ENCODE results near the gene GUCY2D.
"Not testable (repeated sequence)": the region's sequence is repeated elsewhere in the genome, so short reads cannot be mapped to it uniquely, and the experiment has no call there.

Gene GUCY2D

DNA sequence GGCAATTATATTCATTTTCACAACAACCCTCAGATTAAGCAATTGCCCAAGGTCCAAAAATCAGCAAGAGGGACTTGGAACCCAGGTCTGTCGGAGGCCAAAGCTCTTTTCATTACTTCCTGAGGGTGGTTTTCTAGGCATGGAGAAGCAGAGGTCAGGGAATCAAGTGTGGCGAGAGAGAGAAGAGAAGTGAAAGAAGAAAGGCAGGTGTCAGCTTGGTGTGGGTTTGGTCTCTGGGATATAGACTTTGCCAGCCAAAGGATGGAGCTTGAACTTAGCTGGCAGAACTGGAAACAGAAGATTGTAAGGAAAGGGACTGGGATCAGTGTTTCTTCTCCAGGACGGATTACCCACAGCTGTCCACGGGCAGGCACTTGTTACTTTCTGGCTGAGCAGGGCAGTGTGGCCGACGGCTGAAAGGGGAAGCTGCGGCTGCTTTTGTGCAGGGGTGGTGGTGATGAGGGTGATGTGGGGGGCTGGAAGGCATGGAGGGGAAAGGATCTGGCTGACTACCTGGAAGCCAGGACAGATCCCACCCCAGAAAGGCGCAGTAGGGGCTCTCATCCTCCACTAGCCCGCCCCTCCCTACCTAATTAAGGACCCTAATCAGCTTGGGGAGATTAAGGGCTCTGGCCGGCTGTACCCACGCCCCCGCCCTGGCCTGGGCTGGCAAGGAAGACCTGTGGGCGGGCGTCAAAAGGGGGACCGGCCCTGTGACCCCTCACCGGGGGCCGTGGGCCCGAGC is at the start of gene GUCY2D:
Gene GUCY2D, plus strand, starts transcription at position 640 of the 745 bp plus-strand sequence. CDS start 433 bp downstream, outside the sequence.
- no peak for FAIRE-seq

DNA sequence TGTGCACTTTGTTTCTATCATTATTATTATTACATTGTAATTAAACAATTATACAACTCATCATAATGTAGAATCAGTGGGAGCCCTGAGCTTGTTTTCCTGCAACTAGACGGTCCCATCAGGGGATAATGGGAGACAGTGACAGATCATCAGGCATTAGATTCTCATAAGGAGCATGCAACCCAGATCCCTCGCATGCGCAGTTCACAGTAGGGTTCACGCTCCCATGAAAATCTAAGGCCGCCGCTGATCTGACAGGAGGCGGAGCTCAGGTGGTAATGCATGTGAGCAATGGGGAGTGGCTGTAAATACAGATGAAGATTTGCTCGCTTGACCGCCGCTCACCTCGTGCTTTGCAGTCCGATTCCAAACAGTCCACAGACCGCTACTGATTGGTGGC is 49.1 kb upstream of the GUCY2D start:
- FAIRE-seq: not testable (repeated sequence)

- FAIRE-seq: no peak
These were observed 46.8 kb upstream of the GUCY2D start for GRCh38 chr17:7955414-7956227.

DNA sequence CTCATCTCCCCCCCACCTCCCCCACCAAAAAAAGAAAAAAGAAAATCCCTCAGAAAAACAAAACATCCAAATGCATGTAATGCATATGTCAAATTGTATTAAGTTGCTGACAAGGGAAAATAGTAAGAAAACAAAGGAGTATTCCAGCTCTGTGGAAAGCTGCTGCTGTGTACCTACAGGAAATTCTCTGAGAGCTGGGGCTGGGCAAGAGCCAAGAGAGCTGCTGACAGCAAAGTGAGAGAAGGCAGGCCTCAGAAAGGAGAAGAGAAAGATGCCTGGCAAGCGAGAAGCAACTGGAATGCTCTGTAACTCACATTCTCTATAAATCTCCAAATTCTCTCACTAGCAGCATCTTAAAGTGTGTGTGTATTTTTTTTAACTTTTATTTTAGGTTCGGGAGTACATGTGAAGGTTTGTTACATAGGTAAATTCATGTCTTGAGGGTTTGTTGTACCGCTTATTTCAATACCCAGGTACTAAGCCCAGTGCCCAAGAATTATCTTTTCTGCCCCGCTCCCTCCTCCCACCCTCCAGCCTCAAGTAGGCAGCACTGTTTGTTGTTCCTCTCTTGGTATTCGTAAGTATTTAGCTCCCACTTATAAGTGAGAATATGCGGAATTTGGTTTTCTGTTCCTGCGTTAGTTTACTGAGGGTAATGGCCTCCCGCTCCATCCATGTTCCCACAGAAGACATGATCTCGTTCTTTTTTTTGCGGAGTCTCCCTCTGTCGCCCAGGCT is 46.0 kb upstream of the GUCY2D start:
- no peak for FAIRE-seq

- FAIRE-seq: no peak
These were observed 42.7 kb upstream of the GUCY2D start for GRCh38 chr17:7959503-7960253.

DNA sequence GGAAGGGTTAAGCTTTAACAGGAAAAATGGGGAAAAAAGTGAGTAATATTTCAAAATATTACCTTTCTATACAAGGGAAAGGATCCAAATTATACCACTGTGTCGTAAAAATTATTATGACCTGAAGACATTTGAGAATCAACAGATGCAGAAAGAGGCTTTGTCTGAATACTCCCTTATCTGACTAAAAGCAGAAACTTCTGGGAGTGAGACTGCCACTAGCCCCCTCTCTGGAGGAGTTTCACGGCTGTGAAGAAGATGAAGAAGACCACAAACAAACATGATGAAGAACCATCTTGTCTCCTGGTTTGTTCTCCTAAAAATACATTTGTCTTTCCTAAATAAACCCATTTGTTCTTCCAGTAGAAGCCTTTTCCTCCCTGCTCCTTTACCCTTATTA is 41.0 kb upstream of the GUCY2D start:
- no peak for FAIRE-seq

DNA sequence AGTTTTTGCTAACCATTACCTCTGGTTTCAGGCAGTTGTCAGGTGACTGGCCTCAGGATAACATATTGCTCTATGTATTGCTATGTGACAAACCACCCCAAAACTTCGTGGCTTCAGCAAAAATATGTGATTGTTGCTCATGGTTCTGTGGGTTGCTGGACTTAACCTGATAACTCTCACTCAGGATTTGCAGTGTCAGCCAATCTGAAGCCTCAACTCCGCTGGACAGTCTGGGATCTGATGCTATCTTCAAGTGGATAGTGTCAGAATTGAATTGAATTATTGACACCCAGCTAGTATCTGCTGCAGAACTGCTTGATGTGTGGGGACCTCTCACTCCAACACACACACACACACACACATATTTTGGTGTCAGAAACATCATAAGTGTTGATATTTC is 34.7 kb upstream of the GUCY2D start:
- FAIRE-seq: no peak

- FAIRE-seq: no peak
These were observed 33.0 kb upstream of the GUCY2D start for GRCh38 chr17:7969433-7969832.

DNA sequence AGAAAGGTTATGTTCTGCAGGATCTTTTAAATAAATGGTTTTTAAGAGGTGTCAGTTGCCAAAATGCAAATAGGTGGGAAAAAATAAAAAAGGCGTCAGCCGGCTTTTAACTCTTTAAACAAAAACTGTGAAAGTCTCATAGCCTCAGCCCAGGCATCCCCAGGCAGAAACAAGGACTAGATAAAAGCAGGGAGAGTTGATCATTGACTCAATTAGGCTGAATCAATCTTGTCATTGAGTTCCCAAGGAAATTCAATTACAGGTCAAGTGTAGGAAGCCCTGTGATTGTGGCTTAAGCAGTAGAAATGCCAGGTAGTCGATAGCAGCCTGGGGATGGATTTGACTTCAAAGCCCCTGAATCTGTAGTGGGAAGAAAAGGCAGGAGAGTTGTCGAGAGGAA is 30.8 kb upstream of the GUCY2D start:
- FAIRE-seq: no peak

DNA sequence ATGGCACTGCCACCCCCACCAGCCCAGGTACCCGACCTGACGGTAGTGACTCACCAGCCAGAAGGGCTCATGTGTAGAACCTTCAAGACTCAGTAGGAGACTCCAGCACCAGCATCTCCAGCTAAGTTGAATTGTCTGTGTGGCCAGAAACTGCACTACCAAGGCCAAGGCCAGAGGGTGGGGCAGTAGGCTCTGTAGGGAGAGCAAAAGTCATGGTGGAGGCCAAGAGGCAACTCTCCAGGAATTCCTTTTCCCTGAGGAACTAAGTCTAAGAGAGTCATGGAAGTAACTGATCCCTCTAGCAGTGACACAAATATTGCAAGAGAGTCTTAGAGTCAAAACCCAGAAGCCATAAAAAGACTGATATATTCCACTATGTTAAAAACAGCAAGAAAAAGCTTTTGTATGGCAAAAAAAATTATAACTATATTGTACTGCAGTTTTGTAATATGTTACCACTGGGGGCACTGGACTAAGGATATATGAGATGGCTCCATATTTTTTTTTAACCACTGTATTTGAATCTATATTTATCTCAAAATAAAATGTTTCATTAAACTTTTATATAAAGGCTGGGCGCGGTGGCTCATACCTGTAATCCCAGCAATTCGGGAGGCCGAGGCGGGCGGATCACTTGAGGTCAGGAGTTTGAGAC is 30.2 kb upstream of the GUCY2D start:
- FAIRE-seq: no peak

DNA sequence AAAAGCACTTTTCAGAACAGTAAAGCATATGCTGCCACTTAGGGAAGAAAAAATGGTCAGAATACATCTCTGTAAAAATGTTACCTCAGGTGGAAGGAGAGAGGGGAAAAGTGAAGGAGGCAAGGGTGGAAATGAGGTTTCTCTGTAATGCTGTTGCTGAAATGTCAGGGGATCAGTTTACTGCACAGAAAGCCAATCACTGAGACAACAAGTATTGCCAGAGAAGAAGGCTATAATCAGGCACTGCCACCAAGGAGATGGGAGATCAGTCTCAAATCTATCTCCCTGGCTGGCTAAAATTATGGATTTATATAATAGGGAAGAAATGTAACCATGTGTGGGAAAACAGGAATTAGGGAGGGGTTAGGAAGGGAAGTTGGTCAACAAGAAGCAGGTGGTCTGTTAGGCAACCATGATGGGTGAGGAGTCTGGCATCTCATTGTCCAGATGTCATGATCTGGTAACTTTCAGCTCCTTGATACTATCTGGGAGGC is 27.7 kb upstream of the GUCY2D start:
- FAIRE-seq: no peak

DNA sequence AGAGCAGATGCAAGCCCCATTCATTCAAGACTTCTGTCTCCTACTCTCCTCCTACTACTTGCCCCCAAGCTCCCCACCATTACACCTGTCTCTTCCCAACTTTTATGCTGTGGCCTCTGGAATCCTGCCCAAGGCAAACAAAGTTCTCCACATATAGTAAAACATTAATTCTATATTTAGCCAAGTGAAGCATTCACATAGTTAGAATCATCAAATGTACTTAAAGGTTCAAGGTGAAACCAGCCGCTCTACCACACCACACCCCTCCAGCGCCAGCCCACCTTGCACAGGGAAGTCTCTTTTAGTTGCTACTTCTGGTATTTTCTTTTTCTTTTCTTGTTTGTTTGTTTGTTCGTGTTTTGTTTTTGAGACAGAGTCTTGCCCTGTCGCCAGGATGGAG is 25.4 kb upstream of the GUCY2D start:
- no peak for FAIRE-seq

- FAIRE-seq: no peak
These were observed 24.6 kb upstream of the GUCY2D start for GRCh38 chr17:7977805-7978204.

- no peak for FAIRE-seq
These were observed 20.2 kb upstream of the GUCY2D start for GRCh38 chr17:7982173-7982572.

- no peak for FAIRE-seq
These were observed 19.7 kb upstream of the GUCY2D start for GRCh38 chr17:7982666-7983065.

DNA sequence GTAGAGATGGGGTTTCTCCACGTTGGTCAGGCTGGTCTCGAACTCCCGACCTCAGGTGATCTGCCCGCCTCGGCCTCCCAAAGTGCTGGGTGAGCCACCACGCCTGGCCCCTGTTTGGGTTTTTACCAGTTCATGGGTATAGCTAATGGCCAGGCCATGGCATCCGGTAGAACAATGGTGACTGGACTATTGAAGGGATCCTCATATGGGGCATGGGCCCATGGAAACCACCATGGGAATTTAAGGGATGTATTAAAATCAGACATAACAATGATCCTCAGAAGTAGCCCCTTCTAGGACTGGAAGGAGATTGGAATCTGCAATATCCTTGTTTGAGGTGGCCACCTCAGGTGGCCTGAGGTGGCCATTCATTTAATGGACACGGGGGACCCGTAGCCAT is 17.5 kb upstream of the GUCY2D start:
- no peak for FAIRE-seq

- FAIRE-seq: no peak
These were observed 15.1 kb upstream of the GUCY2D start for GRCh38 chr17:7987112-7987893.

DNA sequence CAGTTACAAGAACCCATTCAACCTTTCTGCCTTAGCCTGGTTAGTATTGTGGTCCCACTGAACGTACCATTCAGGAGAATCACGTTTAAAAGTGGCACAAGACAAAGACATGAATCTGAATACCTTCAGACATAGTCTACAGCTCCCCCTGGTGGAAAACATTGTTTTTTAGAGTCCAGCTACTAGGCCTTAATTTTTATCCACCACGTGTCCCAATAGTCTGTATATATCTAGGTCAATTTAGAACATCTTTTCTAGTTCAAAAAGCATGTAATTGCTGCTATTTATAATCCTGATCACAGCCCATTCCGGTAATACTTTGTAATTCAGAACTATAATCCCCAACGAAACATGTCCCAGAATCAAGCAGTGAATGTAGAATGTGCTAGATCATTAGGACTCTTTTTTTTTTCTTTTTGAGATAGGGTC is 13.7 kb upstream of the GUCY2D start:
- peak; percentile 95 for FAIRE-seq

DNA sequence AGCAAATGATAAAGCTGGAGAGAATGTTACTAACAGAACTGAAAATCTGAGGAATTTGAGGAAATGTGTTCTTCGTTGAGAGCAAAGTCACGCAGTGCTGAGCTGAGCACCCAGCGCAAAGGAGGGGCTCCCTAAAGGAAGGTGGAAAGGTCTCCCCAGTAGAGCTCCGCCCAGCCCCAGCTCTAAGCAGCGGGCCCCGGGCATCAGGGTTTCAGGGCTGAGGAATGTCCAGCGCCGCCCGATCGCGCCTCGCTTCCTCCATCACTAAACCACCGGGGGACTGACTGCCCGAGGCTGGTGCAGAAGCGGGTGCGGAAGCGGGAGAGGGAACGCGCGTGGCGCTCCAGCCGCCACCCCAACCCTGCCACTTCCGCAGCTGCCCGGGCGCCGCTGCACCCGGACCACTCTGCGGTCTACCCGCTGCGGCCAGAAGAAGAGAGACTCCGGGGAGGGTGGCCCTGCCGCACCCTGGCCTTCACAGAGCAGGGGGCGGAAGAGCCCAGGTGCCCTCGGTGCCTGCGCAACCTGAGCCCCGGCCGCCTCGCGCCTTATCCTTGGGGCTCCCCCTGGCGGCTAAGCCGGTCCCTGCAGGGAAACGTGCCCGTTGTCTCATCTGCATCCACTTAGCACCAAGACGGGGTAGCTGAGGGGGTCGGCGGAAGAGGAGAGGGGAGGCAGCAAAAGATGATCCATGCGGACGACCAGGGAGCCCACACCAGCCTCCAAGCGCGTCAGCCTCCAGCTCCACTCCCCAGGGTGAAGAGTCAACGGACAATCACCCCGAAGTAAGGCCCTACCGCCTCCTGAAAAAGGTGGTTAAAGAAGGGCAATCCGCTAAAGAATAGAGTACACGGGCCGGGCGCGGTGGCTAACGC is 12.4 kb upstream of the GUCY2D start:
- FAIRE-seq: no peak

DNA sequence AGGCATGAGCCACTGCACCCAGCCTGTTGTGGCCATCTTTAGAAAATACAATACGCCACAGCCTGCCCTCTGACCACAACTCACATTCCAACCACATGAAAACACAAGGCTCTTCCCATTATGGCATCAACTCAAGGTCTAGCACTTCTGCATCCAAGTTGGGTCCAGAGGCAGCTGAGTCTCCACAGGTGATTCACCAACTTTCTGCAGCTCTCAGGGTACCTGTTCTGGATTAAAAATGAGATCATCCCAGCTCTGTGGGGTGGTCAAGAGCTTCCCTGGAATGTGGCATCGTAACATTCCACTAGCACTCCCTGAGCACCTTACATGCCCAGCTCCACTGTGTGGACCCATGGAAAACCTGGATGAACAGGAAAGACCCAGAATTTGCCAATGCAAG is 9.9 kb upstream of the GUCY2D start:
- FAIRE-seq: no peak

All from TTC549 (cell line).